Tibial nerve (tissue), 4 donors: ENCODE measurements around the gene KDM4C.

Experiments used
- EP300 ChIP-seq, 2 donors: sonication (generic); formaldehyde crosslinking; IDR thresholded peaks; one replicate each; pipeline ENCODE4 v1.6.1; 2017; ENCODE audit warnings: antibody characterized with exemption in 2 of 2, mild to moderate bottlenecking in 1 of 2
- TF ChIP-seq, protein P1 (sequence below), 5 experiments: fragments of 200-600 bp in 3 of 5; fragments of 450-650 bp in 2 of 5; sonication (generic) in 3 of 5; IDR thresholded peaks; one replicate each; pipeline ENCODE4 v1.5.1; 2016 to 2019; ENCODE audit warnings: antibody characterized with exemption in 5 of 5, mild to moderate bottlenecking in 3 of 5, moderate library complexity in 2 of 5

DNA sequence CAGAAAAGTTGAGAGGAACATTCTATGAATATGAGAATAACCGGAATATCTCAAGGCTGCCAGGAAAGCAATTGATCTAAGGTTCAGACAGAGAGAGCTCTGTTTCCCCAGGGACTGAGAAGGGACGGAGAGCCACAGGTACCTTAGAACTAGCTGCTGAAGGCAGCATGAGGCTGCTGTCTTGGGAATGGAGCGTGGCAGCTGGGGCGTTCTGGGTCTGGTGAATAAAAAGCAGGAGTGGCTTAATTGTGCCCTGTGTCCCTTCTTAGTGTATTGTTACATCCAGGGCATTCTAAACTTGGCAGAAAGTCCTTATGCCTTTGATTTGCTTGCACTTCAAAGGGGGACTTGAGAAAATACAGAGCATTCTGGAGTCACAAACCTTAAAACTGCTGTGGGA is 434.5 kb downstream of the KDM4C start:
- TF ChIP-seq, protein P1, sequence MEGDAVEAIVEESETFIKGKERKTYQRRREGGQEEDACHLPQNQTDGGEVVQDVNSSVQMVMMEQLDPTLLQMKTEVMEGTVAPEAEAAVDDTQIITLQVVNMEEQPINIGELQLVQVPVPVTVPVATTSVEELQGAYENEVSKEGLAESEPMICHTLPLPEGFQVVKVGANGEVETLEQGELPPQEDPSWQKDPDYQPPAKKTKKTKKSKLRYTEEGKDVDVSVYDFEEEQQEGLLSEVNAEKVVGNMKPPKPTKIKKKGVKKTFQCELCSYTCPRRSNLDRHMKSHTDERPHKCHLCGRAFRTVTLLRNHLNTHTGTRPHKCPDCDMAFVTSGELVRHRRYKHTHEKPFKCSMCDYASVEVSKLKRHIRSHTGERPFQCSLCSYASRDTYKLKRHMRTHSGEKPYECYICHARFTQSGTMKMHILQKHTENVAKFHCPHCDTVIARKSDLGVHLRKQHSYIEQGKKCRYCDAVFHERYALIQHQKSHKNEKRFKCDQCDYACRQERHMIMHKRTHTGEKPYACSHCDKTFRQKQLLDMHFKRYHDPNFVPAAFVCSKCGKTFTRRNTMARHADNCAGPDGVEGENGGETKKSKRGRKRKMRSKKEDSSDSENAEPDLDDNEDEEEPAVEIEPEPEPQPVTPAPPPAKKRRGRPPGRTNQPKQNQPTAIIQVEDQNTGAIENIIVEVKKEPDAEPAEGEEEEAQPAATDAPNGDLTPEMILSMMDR (IDR thresholded peaks at IDR 0.05) = no peak
- TF ChIP-seq EP300 (IDR thresholded peaks at IDR 0.05) = no peak
